Measurements from ENCODE around the gene EFHD2. TPM values are rescaled to one million over a fixed set of nuclear protein-coding genes. Genes with fewer than 3 reads are reported as not detected.
"Not testable (repeated sequence)": the region's sequence is repeated elsewhere in the genome, so short reads cannot be mapped to it uniquely, and the experiment has no call there.

Gene EFHD2
- total RNA-seq, 1 experiment from 2014 or later, result 192 TPM

DNA sequence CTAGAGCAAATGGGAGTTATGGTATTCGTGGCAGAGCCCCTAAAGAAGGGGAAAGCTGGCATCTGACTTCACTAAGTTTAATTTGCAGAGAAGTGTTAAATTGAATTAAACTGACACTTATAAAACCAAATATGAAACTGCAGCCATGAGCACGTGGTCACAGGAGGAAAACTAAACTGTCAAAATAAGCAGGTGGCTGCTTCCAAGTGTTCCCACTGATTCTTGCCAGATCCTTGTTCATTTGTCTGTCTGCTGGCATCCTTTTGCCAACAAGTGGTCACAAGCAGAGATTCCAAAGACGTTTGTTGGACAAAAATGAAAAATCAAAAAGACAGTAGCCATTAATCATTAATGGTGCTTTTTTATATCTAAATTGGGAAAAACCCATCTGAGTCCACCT is 59.7 kb downstream of the EFHD2 start:
- H3F3A ChIP-seq (ENCODE audit: low read length, unreplicated experiment), result no peaks in the 10 kb centered on the region
- H2AFZ ChIP-seq (ENCODE audit: low read length), result no peak overlapping the region
- no peaks in the 10 kb centered on the region for H3K4me1 ChIP-seq (ENCODE audit: insufficient read depth, low read length)
- H3K27me3 ChIP-seq (ENCODE audit: low read length), result no peaks in the 10 kb centered on the region
- ATAC-seq (no peak), DNase-seq (no peak)
- no peaks in the 10 kb centered on the region for H3K9me2 ChIP-seq (replicated peaks; ENCODE audit: low read length)
- H4K20me1 ChIP-seq (ENCODE audit: low read length), result no peaks in the 10 kb centered on the region
- TF ChIP-seq, protein P1, sequence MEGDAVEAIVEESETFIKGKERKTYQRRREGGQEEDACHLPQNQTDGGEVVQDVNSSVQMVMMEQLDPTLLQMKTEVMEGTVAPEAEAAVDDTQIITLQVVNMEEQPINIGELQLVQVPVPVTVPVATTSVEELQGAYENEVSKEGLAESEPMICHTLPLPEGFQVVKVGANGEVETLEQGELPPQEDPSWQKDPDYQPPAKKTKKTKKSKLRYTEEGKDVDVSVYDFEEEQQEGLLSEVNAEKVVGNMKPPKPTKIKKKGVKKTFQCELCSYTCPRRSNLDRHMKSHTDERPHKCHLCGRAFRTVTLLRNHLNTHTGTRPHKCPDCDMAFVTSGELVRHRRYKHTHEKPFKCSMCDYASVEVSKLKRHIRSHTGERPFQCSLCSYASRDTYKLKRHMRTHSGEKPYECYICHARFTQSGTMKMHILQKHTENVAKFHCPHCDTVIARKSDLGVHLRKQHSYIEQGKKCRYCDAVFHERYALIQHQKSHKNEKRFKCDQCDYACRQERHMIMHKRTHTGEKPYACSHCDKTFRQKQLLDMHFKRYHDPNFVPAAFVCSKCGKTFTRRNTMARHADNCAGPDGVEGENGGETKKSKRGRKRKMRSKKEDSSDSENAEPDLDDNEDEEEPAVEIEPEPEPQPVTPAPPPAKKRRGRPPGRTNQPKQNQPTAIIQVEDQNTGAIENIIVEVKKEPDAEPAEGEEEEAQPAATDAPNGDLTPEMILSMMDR (conservative IDR thresholded peaks at IDR 0.05; ENCODE audit: low read depth, low read length), result no peak
- TF ChIP-seq EZH2 (IDR thresholded peaks at IDR 0.05; ENCODE audit: low read length, unreplicated experiment) (no peak), EZH2phosphoT487 (IDR thresholded peaks at IDR 0.05; ENCODE audit: borderline replicate concordance, low read length) (no peak)
- H3K4me3 ChIP-seq (ENCODE audit: low read length), result no peak overlapping the region
- H3K9me3 ChIP-seq (ENCODE audit: low read length), result no peaks in the 10 kb centered on the region
- CTCF ChIA-PET, result no interaction called here
- H3K79me2 ChIP-seq (ENCODE audit: low read length), result no peaks in the 10 kb centered on the region
- POLR2A ChIA-PET (ENCODE audit: unreplicated experiment), result no interaction called here
- BruUV-seq (replicated peaks), result no TSS peak
- no peak overlapping the region for H3K4me2 ChIP-seq (ENCODE audit: low read length)
- H3K27ac ChIP-seq (ENCODE audit: low read length), result no peak overlapping the region
- intact Hi-C loops (cut with micrococcal nuclease), result no loop called here
- H3K36me3 ChIP-seq (ENCODE audit: low read depth, low read length), result no peaks in the 10 kb centered on the region
- H3K9ac ChIP-seq (ENCODE audit: low read length), result no peak overlapping the region

DNA sequence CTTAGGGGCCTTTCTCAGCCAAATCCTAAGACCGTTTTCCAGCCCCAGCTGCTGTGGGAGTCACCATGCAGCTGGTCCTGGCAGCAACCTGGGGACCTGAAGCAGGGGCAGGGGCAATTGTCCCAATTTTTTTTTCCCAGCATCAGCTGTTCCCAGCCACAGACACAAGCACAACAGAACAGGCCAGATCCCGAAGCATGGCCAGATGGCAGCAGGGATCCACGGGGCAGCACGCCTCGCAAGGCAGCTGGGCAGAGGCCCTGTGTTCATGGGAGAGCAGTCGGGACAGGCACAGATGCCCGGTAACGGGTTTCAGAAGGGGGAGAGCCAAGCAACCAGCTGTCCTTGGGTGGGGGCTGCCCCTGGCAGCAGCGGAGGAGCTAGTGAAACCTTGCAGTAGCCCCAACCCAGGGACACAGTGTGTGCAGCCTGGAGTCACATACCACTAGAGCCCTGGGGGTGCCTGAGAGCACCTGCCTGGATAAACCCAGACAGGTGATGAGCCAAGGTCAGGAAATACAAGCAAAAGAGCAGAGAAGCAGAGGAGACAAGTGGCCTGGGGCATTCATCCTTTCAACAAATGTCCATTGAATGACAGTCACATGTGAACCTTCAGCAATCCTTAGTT is 60.2 kb downstream of the EFHD2 start:
- CTCF ChIA-PET; H3K36me3 ChIP-seq (ENCODE audit: low read depth, low read length); ATAC-seq; H4K20me1 ChIP-seq (ENCODE audit: low read length); H3F3A ChIP-seq (ENCODE audit: low read length, unreplicated experiment); DNase-seq; H3K9me3 ChIP-seq (ENCODE audit: low read length); H3K9ac ChIP-seq (ENCODE audit: low read length); H3K4me3 ChIP-seq (ENCODE audit: low read length); H3K4me2 ChIP-seq (ENCODE audit: low read length); H3K79me2 ChIP-seq (ENCODE audit: low read length); H3K27ac ChIP-seq (ENCODE audit: low read length); H3K9me2 ChIP-seq (replicated peaks; ENCODE audit: low read length); H3K4me1 ChIP-seq (ENCODE audit: insufficient read depth, low read length); intact Hi-C loops (cut with micrococcal nuclease); POLR2A ChIA-PET (ENCODE audit: unreplicated experiment); BruUV-seq (replicated peaks); H2AFZ ChIP-seq (ENCODE audit: low read length); H3K27me3 ChIP-seq (ENCODE audit: low read length): not testable (repeated sequence)

DNA sequence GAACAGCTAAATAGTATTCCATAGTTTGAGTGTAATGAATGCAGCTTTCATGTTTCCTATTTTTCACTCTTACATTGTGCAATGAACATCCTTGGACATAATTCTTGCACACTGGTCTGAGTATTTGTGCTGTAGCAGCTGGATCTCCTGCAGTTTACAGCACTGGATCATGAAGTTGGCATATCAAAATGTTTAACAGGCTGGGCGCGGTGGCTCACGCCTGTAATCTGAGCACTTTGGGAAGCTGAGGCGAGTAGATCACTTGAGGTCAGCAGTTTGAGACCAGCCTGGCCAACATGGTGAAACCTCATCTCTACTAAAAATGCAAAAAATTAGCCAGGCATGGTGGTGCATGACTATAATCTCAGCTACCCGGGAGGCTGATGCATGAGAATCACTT is 61.4 kb downstream of the EFHD2 start:
- intact Hi-C loops (cut with micrococcal nuclease); H3K9me3 ChIP-seq (ENCODE audit: low read length); H2AFZ ChIP-seq (ENCODE audit: low read length); BruUV-seq (replicated peaks); H3K79me2 ChIP-seq (ENCODE audit: low read length); POLR2A ChIA-PET (ENCODE audit: unreplicated experiment); H3K9ac ChIP-seq (ENCODE audit: low read length); H3K4me3 ChIP-seq (ENCODE audit: low read length); H4K20me1 ChIP-seq (ENCODE audit: low read length); H3K36me3 ChIP-seq (ENCODE audit: low read depth, low read length); H3F3A ChIP-seq (ENCODE audit: low read length, unreplicated experiment); CTCF ChIA-PET; ATAC-seq; DNase-seq; H3K4me1 ChIP-seq (ENCODE audit: insufficient read depth, low read length); H3K9me2 ChIP-seq (replicated peaks; ENCODE audit: low read length); H3K27me3 ChIP-seq (ENCODE audit: low read length); H3K27ac ChIP-seq (ENCODE audit: low read length); H3K4me2 ChIP-seq (ENCODE audit: low read length): not testable (repeated sequence)

DNA sequence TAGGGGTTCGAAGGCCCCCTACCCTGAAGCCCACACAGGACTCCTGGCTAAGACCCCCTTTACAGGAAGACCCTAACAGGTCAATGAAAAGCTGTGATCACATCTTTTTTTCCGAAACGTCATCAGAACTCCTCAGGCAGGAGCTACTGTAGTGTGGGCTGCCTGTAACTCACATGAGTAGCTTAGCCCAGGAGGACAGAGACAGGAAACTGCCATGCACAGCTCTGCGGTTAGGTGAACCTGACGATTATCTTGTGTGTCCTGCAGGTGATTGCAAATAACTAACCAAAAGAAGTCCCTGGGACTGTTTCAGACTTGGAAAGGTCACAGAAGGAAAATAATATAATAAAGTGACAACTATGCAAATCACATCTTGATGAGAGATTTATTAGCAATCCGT is 62.0 kb downstream of the EFHD2 start:
- CTCF ChIA-PET; H3K9me2 ChIP-seq (replicated peaks; ENCODE audit: low read length); POLR2A ChIA-PET (ENCODE audit: unreplicated experiment); H3K4me2 ChIP-seq (ENCODE audit: low read length); ATAC-seq; H3F3A ChIP-seq (ENCODE audit: low read length, unreplicated experiment); BruUV-seq (replicated peaks); H3K9me3 ChIP-seq (ENCODE audit: low read length); H3K27me3 ChIP-seq (ENCODE audit: low read length); DNase-seq; H3K4me3 ChIP-seq (ENCODE audit: low read length); H2AFZ ChIP-seq (ENCODE audit: low read length); H3K9ac ChIP-seq (ENCODE audit: low read length); H3K36me3 ChIP-seq (ENCODE audit: low read depth, low read length); H3K79me2 ChIP-seq (ENCODE audit: low read length); intact Hi-C loops (cut with micrococcal nuclease); H3K4me1 ChIP-seq (ENCODE audit: insufficient read depth, low read length); H3K27ac ChIP-seq (ENCODE audit: low read length); H4K20me1 ChIP-seq (ENCODE audit: low read length): not testable (repeated sequence)
